NCI-H2107 (cell line): Measurements from ENCODE around the gene GSN.
A peak's percentile ranks its signal among the peaks of the same experiment; 100 is the strongest.

Source experiments
- DNase-seq: peaks from one replicate; lab custom pipeline; 2025; lab: John Stamatoyannopoulos, UW

The GSN gene

DNA sequence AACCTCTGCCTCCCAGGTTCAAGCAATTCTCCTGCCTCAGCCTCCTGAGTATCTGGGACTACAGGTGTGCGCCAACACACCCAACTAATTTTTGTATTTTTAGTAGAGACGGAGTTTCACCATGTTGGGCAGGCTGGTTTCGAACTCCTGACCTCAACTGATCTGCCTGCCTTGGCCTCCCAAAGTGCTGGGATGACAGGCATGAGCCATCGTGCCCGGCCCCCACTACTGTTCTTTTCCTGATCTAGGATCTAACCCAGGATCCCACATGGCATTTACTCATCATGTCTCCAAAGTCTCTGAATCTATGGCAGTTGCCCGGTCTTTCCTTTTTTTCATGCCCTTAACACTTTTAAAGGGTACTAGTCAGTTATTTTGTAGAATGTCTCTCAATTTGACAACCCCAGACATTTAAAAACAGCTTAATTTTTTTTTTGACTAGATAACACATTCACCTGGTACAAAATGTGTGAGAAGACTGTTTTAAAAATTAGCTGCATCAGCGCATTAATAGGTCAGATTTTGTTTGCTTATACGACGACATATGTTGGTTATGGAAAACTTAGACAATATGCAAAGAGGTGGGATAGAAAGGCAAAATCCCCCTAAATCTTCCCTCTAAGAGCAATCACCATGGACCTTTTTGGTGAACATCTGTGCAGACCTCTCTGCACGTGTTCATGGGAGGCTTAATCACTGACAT, 55.6 kb downstream of the GSN start:
- no peak for DNase-seq

DNA sequence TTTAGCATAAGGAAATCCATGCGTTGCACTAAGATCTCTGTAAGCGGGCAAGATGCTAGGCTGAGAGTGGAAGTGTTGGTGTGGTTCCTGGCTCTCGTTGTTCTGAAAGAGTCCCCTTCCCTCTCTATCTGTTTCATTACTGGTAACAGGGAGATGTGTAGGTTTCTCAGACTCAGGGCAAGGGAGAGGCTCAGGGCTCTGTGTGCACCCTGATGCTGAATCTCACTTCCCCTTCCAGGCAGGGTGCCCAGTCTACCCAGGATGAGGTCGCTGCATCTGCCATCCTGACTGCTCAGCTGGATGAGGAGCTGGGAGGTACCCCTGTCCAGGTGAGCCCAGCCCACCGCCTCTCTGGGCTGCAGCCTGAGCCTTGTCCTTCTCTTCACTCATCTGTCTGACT, 56.4 kb downstream of the GSN start:
- no peak for DNase-seq

DNA sequence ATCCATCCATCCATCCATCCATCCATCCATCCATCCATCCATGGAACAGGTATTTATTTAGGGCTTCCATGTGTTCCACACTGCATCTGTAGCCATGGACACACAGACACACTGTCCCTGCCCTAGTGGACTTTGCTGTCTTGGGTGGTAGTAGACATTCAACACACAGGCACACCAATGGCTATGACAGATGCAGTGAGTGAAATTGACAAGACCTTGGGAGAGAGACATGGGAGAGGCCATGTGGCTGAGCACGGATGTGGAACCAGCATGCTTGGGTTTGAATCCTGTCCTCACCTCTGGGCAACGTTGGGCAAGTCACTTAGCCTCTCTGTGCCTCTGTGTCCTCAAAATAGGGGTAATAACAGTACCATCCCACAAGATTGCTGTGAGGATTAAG, 56.8 kb downstream of the GSN start:
- no peak for DNase-seq

DNA sequence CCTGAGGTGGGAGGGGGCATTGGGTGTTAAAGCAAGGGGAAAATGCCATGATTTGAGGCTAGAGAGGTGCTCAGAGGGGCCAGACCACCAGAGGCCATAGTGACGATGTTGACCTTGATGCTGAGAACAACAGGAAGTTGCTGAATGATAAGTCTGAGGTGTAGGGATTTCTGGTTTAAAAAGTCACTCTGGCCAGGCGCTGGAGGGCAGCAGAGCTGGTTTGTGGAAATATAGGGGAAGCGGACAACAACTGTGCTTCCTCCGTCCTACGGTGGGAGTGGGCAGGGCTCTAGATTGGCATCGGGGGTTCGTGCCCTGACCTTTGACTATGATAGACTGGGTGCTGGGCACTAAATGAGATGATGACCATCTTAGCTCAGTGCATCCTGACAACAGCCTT, 57.4 kb downstream of the GSN start:
- no peak for DNase-seq

DNA sequence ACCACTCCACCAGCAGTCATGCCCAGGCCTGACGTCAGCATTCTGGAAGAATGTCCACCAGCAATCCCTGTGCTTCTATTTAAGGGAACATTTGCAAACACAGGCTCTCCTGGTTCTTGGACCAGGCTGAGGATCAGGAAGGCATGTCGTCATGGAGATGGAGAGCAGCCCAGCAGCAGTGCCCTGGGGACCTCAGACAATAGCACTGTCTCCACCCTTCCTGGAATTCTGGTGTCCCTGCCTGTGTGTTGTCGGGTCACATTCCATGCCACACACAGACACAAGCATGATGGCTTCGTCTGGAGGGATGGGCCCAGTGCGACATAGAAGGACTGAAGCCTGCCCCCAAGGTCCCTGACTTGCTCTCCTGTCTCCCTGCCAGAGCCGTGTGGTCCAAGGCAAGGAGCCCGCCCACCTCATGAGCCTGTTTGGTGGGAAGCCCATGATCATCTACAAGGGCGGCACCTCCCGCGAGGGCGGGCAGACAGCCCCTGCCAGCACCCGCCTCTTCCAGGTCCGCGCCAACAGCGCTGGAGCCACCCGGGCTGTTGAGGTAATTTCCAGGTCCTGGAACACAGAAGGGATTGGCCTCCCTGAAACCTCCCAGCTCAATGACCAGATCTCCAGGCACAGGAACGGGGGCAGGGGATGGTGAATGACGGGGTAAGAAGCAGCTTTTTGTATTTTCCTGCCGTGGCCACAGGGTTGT, 58.3 kb downstream of the GSN start:
- no peak for DNase-seq

DNA sequence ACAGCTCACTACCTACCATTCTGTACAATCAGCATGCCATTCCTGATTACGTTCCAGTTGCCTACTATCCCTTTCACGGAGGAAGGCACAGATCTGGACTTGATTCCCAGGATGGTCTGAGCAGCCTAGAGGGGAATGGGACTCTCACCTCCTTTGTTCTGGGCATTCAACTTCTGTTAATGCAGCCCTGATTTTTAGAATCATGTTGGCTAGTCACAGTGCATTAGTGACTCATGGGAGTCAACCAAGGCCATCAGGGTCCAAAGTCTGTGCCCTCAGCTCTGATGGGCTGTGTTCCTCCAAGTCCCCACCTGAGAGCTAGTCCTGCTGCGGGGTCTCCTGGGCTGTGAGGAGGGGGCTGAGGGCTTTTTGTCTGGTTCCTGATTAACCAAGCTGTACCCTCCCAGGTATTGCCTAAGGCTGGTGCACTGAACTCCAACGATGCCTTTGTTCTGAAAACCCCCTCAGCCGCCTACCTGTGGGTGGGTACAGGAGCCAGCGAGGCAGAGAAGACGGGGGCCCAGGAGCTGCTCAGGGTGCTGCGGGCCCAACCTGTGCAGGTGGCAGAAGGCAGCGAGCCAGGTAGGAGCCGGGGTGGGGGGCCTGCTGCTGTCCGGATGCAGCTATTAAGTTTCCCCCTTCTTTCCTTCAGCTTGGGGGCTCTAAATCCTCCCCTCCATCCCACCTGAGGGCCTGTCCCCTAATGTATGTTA, 59.1 kb downstream of the GSN start:
- DNase-seq, result no peak

DNA sequence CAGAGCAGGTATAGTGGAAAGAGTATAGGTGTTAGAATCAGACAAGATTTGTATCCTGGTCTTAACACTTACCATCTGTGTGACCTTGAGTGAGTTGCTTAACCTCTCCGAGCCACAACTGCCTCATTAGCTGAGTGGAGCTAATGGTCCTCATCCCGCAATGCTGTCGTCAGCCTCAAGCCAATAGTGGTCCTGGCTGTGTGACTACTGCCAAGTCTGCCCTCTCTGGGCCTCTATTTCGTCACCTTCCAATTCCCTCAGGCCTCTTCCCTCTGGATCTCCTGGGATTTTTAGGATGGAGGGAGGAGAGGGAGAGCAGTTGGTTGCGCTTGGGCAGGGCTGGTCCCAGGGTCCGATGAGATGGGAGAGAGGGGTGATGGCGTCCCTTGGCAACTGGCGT, 60.5 kb downstream of the GSN start:
- DNase-seq, result no peak

DNA sequence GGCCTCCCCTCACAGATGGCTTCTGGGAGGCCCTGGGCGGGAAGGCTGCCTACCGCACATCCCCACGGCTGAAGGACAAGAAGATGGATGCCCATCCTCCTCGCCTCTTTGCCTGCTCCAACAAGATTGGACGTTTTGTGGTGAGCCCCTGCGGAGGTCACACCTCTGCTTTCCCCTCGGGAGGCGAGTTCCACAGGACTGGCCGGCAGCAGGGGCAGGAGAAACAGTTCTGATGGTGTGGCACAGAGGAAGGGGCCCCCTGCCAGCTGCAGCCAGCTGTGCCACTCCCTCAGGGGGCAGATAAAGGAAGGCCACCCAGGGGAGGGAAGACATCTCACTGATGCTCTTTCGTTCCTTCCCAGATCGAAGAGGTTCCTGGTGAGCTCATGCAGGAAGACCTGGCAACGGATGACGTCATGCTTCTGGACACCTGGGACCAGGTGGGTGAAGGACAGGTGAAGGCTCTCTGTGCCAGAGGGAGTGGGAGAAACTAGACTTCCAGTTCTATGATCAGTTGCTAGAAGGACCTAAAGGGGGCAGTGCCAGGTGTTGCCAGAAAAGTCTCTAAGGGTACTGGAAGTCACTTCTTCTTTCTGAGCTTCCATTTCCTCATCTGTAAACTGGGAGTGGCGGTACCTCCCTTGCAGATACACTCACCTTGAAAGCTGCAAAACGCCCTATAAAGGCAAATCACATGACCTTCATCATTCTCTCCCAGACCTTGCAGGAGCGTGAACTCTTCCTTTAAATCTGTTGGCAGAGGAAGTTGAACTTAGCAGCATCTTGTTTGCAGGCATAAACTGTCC, 61.1 kb downstream of the GSN start:
- no peak for DNase-seq

DNA sequence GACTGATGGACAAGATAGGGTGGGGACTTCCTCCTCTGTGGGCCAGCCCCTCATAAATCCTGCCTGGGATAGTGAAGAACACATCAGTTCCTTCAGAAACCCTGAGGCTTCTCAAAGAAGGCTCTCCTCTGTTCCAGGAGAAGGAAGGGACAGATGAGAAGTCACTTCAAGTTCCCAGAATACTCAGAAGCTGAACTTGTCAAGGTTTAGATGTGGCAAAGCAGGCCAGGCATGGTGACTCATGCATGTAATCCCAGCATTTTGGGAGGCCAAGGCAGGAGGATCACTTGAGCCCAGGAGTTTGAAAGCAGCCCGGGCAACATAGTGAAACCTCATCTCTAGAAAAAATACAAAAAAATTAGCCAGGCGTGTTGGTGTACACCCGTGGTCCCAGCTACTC, 63.6 kb downstream of the GSN start:
- DNase-seq, result no peak

DNA sequence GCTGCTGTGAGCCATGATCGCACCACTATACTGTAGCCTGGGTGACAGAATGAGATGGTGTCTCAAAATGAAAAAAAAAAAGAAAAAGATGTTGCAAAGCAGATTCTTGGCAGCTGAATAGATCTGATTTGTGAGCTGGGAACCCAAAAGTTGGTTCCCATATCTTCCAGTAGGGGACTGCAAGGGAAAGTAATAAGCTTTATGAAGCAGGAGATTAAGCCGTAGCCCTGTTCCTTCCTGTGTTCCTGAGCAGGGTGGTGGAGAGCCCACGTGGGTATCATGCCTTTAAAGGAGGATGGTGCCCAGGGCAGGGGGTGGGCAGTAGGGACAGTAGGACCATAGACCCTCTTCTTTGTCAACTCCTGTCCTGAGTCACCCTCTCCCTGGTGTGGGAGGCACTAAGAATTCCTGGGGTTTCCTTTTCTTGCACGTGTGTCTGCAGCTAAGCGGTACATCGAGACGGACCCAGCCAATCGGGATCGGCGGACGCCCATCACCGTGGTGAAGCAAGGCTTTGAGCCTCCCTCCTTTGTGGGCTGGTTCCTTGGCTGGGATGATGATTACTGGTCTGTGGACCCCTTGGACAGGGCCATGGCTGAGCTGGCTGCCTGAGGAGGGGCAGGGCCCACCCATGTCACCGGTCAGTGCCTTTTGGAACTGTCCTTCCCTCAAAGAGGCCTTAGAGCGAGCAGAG, 64.2 kb downstream of the GSN start:
- DNase-seq, result no peak

DNA sequence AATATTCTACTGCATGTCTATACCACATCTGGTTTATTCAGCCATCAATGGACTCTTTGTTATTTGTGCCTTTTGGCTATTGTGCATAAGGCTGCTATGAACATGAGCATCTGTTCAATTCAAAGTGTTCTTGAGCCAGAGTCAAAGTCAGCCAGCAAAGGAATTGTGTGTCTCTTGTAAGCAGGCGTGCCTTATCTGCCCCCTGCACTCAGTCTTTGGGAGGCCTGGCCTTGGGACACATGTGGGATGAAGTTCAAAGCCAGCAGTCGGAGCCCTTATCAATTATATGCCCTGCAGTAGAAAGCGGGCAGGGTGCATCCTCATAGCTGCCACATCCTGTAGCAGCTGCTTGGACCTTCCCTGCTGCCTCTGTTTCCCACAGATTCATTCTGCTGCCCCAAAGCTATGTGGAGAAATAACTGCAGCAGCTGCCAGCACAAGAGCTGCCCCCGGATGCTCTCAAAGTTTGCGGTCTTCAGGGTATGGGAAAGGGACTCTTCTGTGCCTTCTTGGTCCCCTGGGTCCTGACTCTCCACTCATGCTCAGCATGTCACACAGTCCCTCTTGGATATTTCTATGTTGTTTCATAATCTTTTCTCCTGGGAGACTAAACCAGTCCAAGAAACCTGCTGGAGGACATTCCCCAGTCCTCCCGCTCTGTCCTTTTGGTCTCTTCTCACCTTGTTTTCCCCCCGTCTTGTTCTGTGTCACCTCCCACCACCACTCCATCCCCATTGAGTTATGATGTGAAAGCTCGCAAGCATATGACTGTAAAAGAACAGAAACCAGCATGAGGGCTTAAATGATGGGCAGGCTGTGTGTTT, 66.2 kb downstream of the GSN start:
- DNase-seq, result no peak

DNA sequence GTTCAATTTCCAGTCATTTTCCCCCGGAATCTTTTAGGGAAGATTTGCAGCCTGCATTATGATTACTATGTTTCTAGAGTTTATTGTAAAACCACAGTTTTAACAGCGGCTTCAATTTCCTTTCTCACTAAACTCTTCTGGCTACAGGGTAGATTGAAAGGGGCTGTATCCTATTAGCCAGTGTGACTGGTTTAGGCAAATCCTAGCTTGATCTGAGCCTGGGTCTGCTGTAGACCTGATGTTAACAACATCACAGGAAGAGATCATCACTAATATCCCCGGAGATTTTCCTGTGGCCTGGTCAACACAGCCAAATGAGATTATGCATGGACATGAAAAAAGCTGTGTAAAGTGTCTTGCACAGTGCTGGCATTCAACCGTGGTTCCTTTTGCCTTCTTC, 68.7 kb downstream of the GSN start:
- no peak for DNase-seq

DNA sequence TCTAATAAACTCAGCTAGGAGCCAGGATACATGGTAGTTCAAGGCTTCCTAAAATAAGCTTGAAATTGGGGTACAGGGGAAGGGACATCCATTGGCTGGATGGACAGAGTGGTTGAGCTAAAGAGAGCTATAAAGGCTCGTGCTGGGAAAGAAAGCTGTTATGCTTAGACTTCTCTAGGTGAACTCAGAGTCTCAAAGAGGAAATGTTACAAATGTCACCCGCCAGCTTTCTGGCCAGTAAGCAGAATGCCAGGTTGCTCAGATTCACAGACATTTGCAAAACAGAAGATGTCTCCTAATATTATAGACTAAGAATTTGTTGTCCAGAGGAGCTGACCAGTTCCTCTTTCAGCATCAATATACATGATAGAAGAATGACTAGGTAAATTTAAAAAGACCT, 71.5 kb downstream of the GSN start:
- no peak for DNase-seq

DNA sequence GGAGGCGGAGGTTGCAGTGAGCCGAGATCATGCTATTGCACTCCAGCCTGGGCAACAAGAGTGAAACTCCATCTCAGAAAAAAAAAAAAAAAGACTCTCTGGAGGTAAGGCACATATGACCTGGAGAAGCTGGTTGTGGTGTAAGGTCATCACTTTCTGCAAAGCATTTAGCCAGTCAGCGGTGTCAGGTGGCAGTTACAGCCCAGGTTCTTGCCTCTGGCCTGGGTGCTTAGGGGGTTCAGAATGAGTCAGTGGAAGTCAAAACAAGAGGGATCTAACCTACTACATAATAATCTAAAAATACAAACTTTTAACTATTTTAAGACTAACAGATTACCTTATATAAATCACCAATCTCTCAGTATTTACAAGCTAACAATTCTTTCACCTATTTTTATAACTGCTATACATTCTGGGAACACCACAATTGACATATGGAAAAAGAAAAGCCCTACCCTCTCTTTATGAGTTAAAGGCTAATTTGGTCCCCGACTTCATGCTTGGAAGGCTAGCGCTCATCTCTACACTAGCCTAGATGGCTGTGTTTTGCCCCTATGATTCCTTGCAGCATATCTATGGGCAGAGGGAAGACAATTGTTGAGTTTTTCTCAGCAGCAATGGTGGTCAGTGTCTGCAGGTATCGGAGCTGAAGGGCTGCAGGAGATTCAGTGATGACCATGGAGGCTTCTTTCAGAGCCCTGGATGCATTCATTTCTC, 72.9 kb downstream of the GSN start:
- DNase-seq, result no peak

DNA sequence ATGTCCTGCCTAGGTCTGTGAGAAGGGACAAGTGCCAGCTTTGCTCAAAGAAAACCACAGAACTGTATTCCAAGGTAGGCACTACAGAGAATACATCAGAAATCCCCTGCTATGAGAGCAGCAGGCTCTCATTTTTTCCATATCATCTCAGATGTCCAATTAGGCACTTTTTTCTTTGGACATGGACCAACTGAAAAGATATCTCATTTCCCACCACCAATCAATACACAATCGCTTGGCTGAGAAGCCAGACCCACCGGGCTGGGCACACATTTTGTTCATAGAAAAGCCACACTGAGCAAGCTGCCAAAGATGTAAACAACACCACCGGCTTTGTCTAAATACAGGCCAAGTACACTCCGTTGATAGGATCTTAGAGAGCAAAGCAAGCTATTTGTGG, 76.2 kb downstream of the GSN start:
- DNase-seq, result peak; percentile 76

DNA sequence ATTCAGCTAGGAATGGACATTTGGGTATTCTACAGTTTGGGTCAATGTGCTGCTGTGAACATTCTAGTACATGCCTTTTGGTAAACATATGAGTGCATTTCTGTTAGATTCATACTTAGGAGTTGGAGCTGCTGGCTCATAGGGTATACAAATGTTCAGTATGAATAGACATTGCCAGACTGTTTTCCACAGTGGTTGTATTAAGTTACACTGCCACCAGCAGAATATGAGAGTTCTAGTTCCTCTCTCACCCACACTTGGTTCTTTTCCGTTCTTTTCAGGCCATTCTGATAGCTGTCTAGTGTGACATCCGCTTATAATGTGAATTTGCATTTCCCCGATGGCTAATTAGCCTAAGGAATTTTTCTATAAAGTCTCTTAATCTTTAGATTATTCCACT, 77.1 kb downstream of the GSN start:
- no peak for DNase-seq

DNA sequence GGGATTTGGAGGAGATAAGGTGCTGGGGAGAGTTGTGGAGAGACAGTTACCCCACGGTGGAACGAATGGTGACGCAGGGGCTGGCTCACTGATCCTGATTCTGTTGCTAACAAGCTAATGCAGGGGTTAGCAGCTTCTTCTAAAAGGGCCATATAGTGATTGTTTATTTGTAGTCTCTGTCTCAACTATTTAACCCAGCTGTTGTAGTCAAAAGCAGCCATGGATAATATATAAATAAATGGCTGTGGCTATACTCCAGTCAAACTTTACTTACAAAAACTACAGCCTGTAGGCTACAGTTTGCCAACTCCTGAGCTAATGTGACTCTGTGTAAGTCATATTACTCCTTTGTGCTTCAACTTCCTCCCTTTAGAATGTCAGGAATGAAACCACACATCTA, 80.3 kb downstream of the GSN start:
- DNase-seq, result no peak

DNA sequence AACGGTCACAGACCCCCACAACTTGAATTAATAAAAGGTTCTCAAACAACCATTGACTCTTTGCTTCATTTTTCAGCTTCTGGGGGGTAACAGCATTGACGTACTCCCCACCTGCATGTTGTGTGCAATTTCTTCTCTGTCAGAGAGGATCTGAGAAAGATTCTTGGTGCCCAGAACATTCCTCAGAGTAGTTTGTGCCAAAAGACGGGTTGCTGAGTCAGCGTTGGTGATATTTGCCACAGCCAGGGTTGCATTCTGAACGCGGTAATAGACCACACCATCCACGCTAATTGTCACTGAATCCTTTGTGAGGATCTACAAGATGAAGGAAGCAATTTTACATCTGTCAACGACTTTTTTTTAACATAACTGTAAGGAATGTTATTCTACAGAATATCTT, 81.0 kb downstream of the GSN start:
- no peak for DNase-seq

DNA sequence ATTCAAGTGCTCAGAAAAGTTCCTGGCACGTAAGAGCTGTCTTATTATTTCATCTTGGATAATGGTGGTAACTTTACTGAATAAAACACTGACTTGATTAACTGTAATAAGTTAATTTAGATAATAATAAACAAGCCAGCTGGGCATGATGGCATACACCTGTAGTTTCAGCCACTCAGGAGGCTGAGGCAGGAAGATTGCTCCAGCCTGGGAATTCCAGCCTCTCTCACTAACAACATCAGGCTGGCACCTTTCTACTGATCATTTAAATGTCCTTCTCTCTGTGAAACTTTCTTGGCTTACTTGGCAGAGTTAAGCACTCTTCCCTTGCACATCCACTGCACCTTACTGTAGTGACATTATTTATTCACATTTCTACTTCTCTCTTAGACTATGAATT, 82.1 kb downstream of the GSN start:
- DNase-seq, result no peak

DNA sequence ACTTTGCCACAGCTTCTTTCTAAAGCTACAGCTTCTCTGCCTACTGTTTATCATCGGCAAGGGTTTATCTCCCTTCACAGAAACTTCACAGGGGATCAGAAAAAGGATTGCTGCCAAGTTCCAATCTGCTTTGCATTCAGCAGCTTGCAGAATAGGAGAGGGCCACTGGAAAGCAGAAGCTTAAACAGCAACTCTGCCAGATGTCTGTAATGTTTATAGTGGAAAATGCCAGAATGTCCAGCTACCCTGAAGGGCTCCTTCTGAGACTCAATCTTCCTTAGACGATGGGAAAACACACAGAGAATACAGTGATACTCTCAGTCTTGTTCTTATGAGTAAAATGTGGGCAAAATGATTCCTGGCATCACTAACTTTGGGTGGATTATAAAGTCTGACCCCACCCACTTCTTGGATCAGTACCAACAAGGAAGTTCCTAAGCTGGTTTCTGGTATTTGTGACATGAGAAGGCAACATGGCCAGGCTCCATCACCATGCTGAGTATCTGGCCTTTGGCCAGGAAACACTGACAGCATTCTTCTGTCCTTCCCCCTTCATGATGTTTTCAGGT, 83.1 kb downstream of the GSN start:
- DNase-seq, result peak; percentile 35
